DND-41 (cell line): ENCODE measurements around the gene FASN.

ENCODE experiments used
- CTCF ChIP-seq: IDR thresholded peaks from 2 replicates; pipeline ENCODE4 v1.5.1; 2012; ENCODE audit warnings: borderline replicate concordance, low read length, moderate library complexity, mild to moderate bottlenecking; ENCODE audit not compliant: poor library complexity, severe bottlenecking; ENCODE audit errors: extremely low read depth
- EZH2 ChIP-seq: IDR thresholded peaks from 3 replicates; pipeline ENCODE4 v1.6.1; 2012; ENCODE audit warnings: borderline replicate concordance, low read depth, mild to moderate bottlenecking, moderate library complexity, low read length, inconsistent platforms; ENCODE audit not compliant: severe bottlenecking

GRCh38 chr17:82092094-82092586 lies 5.9 kb downstream of the FASN start:
- TF ChIP-seq CTCF (no peak), EZH2 (no peak)
